DND-41 (cell line): ENCODE results near the gene TMOD4.

Experiments
- EZH2 ChIP-seq: IDR thresholded peaks from 3 replicates; pipeline ENCODE4 v1.6.1; 2012; ENCODE audit warnings: borderline replicate concordance, low read depth, mild to moderate bottlenecking, moderate library complexity, low read length, inconsistent platforms; ENCODE audit not compliant: severe bottlenecking
- TF ChIP-seq, protein P1 (sequence below): IDR thresholded peaks from 2 replicates; pipeline ENCODE4 v1.5.1; 2012; ENCODE audit warnings: borderline replicate concordance, low read length, moderate library complexity, mild to moderate bottlenecking; ENCODE audit not compliant: poor library complexity, severe bottlenecking; ENCODE audit errors: extremely low read depth

DNA sequence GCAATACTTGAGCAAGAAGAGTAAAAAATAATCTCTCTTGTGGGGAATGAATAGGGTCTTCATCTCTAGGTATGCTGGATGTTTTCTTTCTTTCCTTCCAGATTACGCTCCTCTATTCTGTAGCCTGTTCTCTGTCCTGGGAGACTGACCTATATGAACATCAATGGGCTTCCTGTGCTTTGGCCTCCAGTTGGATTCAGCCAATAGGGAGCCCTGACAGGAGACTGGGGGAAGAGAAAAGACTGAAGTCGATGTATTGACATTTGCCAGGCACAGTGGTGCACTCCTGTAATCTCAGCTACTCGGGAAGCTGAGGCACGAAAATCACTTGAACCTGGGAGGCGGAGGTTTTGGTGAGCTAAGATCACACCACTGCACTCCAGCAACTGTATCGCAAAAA, 47.0 kb downstream of the TMOD4 start:
- TF ChIP-seq, protein P1, sequence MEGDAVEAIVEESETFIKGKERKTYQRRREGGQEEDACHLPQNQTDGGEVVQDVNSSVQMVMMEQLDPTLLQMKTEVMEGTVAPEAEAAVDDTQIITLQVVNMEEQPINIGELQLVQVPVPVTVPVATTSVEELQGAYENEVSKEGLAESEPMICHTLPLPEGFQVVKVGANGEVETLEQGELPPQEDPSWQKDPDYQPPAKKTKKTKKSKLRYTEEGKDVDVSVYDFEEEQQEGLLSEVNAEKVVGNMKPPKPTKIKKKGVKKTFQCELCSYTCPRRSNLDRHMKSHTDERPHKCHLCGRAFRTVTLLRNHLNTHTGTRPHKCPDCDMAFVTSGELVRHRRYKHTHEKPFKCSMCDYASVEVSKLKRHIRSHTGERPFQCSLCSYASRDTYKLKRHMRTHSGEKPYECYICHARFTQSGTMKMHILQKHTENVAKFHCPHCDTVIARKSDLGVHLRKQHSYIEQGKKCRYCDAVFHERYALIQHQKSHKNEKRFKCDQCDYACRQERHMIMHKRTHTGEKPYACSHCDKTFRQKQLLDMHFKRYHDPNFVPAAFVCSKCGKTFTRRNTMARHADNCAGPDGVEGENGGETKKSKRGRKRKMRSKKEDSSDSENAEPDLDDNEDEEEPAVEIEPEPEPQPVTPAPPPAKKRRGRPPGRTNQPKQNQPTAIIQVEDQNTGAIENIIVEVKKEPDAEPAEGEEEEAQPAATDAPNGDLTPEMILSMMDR = no peak
- TF ChIP-seq EZH2 = no peak
